GM13977 (cell line): ENCODE data around the gene FXYD2.

Experiments
- DNase-seq: peaks from one replicate; pipeline ENCODE4 v3.0.0; 2012; ENCODE audit warnings: low spot score
- in situ Hi-C: fragments of 300-500 bp; cut with MboI; formaldehyde crosslinking; loops from one replicate; pipeline ENCODE4 v1.12.0; 2022; ENCODE audit warnings: low sequenced_read_pairs, low pct_unique_long_range_greater_than_20kb, mixed read lengths, inconsistent platforms; ENCODE audit not compliant: unreplicated experiment
- TF ChIP-seq, protein P1 (sequence below): IDR thresholded peaks from 2 replicates; pipeline ENCODE4 v1.5.1; 2012; ENCODE audit warnings: mild to moderate bottlenecking, control low read depth; ENCODE audit not compliant: insufficient read depth; ENCODE audit errors: extremely low read depth, missing control alignments

Gene FXYD2

DNA sequence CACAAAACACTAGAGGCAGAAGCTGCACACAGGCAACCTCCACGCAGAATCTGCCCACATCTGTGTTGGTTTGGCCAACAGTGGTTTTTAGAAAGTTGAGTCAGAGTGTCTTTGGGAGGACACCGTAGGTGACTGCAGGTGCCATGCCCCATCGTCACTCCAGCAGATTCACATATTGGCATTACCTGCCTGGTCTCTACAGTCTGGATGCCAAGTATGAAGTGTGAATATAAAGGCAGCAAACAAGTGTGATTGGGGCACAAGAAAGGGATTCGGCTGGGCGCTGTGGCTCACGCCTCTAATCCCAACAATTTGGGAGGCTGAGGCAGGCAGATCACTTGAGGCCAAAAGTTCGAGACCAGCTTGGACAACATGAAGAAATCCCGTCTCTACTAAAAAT lies 11.0 kb upstream of the FXYD2 start:
- DNase-seq = no peak
- TF ChIP-seq, protein P1, sequence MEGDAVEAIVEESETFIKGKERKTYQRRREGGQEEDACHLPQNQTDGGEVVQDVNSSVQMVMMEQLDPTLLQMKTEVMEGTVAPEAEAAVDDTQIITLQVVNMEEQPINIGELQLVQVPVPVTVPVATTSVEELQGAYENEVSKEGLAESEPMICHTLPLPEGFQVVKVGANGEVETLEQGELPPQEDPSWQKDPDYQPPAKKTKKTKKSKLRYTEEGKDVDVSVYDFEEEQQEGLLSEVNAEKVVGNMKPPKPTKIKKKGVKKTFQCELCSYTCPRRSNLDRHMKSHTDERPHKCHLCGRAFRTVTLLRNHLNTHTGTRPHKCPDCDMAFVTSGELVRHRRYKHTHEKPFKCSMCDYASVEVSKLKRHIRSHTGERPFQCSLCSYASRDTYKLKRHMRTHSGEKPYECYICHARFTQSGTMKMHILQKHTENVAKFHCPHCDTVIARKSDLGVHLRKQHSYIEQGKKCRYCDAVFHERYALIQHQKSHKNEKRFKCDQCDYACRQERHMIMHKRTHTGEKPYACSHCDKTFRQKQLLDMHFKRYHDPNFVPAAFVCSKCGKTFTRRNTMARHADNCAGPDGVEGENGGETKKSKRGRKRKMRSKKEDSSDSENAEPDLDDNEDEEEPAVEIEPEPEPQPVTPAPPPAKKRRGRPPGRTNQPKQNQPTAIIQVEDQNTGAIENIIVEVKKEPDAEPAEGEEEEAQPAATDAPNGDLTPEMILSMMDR = no peak
- in situ Hi-C loops = no loop called here

DNA sequence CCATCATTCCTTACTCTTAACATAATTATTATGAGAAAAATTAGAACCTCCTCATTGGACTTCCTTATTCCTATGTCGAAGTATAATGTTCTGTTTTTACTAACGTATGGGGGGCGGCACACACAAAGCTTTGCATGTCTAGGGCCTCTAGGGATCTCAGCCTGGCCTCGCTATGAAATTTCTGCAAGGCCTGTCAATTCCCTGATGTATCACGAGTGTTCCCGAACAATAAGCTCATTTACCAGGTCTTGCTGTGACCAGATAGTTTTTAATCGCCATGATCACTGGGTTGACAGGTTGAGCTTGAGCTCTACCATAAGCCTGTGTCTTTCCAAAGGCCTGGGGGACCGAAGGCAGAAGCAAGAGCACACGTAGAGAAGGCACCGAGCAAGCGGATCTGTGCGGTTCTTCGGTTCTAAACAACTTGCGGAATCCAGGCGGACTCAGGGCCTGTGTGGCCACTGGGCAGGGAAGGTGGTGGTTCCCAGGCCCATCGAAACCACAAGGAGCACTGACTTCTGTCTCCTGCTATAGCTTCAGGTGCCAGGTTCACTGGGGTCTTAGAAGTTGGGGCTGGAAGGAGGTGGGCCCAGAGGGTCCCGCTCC lies 10.4 kb upstream of the FXYD2 start:
- DNase-seq = no peak
- TF ChIP-seq, protein P1 = no peak
- in situ Hi-C loops = no loop called here

DNA sequence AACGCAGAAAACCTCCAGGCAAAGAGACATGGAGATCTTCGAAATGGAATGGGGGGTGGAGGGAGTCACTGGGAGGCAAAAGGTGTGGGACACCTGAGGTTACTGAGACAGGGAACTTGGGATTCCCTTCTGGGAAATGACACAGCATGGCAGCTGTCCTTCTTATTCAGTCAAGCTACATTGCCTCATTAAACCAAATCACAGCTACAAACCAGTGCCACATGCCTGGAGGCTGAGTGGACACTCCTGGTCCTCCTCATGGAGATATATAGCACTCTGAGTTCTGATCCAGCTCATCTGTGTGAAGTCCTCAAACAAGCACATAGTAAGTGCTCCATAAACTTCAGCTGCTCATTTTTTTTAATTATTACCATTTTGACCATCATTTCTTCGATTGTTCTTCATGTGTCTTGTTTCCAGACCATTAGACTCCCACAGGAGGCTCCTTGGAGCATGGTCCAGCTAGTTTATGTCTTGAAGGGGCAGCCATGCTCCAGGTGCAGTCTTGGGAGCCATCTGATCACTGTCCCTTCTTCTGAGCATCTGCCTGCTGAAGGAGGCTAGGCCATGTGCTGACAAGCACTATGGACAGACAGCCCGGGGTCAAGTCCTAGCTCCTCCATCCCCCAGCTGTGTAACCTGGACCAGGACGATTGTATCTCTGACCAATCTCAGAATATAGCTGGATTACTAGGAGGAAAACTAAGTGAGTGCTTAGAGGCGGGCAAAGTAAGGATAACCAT lies 9.7 kb upstream of the FXYD2 start:
- in situ Hi-C loops = no loop called here
- no peak for DNase-seq
- TF ChIP-seq, protein P1 = no peak

DNA sequence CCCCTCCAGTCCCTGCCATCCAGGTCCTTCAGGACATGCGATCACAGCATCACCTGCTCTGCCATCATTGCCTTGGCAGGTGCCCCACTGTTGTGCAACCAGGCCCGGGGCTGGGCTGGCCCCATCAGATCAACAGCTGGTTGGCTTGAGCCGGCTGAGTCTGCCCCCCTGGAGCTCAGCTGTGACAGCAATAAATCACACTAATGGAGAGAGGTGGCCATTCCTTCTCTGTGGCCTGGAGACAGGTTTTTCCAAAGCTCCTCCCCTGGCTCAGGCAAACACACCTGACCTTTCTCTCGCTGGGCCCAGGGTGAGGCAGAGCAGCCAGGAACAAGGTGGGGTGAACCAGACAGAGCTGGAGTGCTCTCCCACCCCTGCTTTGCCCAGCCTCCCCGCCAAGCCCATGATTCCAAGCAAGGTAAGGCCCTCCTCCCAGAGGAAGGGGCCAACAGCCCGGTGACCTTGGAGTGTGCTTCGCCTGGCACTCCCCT lies 8.9 kb upstream of the FXYD2 start:
- no peak for DNase-seq

DNA sequence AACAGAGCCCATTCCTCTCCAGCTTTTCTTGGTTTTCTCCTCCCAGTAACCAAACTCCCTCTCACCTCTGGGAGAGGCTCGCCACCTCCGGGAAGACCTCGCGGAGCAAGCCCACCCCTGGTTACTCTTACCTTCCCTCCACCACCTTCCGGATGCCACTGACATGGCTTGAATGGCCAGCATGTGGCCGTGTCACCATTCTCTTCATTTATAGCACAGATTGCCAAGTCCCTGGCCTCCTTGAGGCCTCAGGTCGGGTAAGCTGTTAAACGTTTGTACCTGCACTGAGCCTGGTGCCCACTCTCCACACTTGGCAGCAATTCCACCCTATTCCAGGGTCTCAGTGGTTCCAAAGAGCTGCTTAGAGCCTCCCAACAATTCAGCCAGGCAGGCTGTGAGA lies 8.0 kb upstream of the FXYD2 start:
- DNase-seq = no peak
- TF ChIP-seq, protein P1 = no peak
- in situ Hi-C loops = no loop called here

More for the DNA sequence above, 8.9 kb upstream of the FXYD2 start:
- TF ChIP-seq, protein P1 = no peak
- in situ Hi-C loops = no loop called here

DNA sequence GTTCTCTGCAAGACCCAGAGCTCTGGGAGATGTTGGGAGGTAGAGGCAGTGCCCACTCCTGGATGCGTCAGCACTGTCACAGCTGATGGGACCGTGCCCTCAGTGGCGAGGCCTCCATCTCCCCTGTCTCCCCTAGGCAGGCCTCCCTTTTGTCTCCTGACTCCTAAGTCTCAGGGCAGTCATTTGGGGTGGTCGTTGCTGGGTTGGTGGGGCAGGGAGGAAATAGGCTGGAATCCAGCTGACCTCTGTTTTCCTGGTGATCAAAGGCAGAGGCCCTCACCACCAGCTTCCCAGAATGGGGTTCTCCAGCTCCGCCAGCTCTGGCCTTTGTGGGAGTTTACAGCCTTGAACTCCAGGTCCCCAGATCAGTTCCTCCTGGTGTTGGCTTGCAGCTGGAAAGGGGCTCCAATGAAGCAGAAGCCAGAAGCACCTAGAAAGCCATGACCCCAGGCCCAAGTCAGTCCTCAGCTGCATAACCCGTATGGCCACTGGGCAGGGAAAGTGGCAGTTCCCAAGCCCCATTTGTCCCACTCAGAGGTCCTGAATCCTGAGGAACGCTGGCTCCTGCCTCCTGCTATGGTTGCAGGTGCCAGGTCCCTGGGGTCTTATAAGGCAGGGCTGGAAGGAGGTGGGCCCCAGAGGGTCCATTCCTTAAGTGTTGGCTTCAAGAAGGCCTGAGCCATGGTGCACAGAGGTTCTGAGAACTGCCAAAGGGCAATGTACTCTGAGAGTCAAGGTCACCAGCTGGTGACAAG lies 7.3 kb upstream of the FXYD2 start:
- in situ Hi-C loops = no loop called here
- no peak for DNase-seq
- TF ChIP-seq, protein P1 = no peak
